Glomerular endothelial cell (primary cell): Measurements from ENCODE around the gene MS4A15. TPM values are rescaled to one million over a fixed set of nuclear protein-coding genes. Genes with fewer than 3 reads are reported as not detected.
"Not testable (repeated sequence)": the region's sequence is repeated elsewhere in the genome, so short reads cannot be mapped to it uniquely, and the experiment has no call there.

Experiments used
- DNase-seq: peaks from one replicate; pipeline ENCODE4 v3.0.0-alpha.2; 2011; ENCODE audit warnings: low read depth, low spot score; ENCODE audit errors: extremely low read depth
- total RNA-seq: library from RNA; depleted of rRNA; stranded (reverse); fragments of >200 nt; gene quantifications from 2 replicates; pipeline ENCODE4 v1.2.3, GENCODE V29; 2015

The MS4A15 gene
- total RNA-seq, 1 donor from 2014 or later = not detected

GRCh38 chr11:60797846-60798630 lies 41.4 kb downstream of the MS4A15 start:
- DNase-seq = no peak

- DNase-seq = no peak
These were observed 42.0 kb downstream of the MS4A15 start for GRCh38 chr11:60798631-60799030.

- DNase-seq = no peak
These were observed 44.5 kb downstream of the MS4A15 start for GRCh38 chr11:60801194-60801593.

GRCh38 chr11:60803273-60803936 lies 46.7 kb downstream of the MS4A15 start:
- DNase-seq = no peak

- no peak for DNase-seq
These were observed 52.6 kb downstream of the MS4A15 start for GRCh38 chr11:60809249-60809648.

GRCh38 chr11:60809691-60810090 lies 53.0 kb downstream of the MS4A15 start:
- no peak for DNase-seq

GRCh38 chr11:60810151-60810550 lies 53.5 kb downstream of the MS4A15 start:
- DNase-seq = no peak

- DNase-seq = no peak
These were observed 53.9 kb downstream of the MS4A15 start for GRCh38 chr11:60810569-60810968.

GRCh38 chr11:60813324-60813723 lies 56.7 kb downstream of the MS4A15 start:
- no peak for DNase-seq

- DNase-seq = no peak
These were observed 57.4 kb downstream of the MS4A15 start for GRCh38 chr11:60814112-60814511.

GRCh38 chr11:60816590-60817157 lies 60.0 kb downstream of the MS4A15 start:
- no peak for DNase-seq

- no peak for DNase-seq
These were observed 61.4 kb downstream of the MS4A15 start for GRCh38 chr11:60818057-60818456.

- no peak for DNase-seq
These were observed 65.3 kb downstream of the MS4A15 start for GRCh38 chr11:60821827-60822599.

- not testable (repeated sequence) for DNase-seq
These were observed 67.2 kb downstream of the MS4A15 start for GRCh38 chr11:60823745-60824306.

GRCh38 chr11:60825118-60825517 lies 68.5 kb downstream of the MS4A15 start:
- no peak for DNase-seq

GRCh38 chr11:60825790-60826189 lies 69.1 kb downstream of the MS4A15 start:
- DNase-seq = no peak

Other genes starting within 250 kb of the MS4A15 start
- not detected in 2 replicates for gene MS4A13, start 241.5 kb upstream of the MS4A15 start, total RNA-seq
- not detected in 2 replicates for gene MS4A8, start 57.3 kb upstream of the MS4A15 start, total RNA-seq
- not detected in 2 replicates for gene MS4A18, start 32.1 kb upstream of the MS4A15 start, total RNA-seq
- not detected in 2 replicates for gene MS4A10, start 28.5 kb downstream of the MS4A15 start, total RNA-seq
- gene CCDC86, start 85.2 kb downstream of the MS4A15 start, total RNA-seq = 38.7 and 54.3 TPM in 2 replicates
- gene PTGDR2, start 99.1 kb downstream of the MS4A15 start, total RNA-seq = not detected in 2 replicates
- gene ZP1, start 110.7 kb downstream of the MS4A15 start, total RNA-seq = not detected in 2 replicates
- 78.5 and 98.2 TPM in 2 replicates for gene PRPF19, start 149.7 kb downstream of the MS4A15 start, total RNA-seq
- gene TMEM109, start 157.3 kb downstream of the MS4A15 start, total RNA-seq = 123 and 167 TPM in 2 replicates
- gene TMEM132A, start 167.6 kb downstream of the MS4A15 start, total RNA-seq = 238 and 281 TPM in 2 replicates
- 8.8 and 21.5 TPM in 2 replicates for gene SLC15A3, start 195.3 kb downstream of the MS4A15 start, total RNA-seq
- gene CD6, start 214.8 kb downstream of the MS4A15 start, total RNA-seq = 0.15 and 1.6 TPM in 2 replicates